NCI-H460 (cell line): ENCODE data around the gene KCNJ15. TPM values are rescaled to one million over a fixed set of nuclear protein-coding genes. Genes with fewer than 3 reads are reported as not detected.

Experiments
- DNase-seq: peaks from one replicate; pipeline ENCODE4 v3.0.0-alpha.2; 2016; ENCODE audit warnings: low read depth; ENCODE audit errors: extremely low read depth
- total RNA-seq: library from RNA; depleted of rRNA; stranded (reverse); fragments of >200 nt; shearing (Covaris generic); gene quantifications from 2 replicates; pipeline ENCODE4 v1.2.3, GENCODE V29; 2014

The KCNJ15 gene
- total RNA-seq, 1 experiment from 2014 or later = not detected

DNA sequence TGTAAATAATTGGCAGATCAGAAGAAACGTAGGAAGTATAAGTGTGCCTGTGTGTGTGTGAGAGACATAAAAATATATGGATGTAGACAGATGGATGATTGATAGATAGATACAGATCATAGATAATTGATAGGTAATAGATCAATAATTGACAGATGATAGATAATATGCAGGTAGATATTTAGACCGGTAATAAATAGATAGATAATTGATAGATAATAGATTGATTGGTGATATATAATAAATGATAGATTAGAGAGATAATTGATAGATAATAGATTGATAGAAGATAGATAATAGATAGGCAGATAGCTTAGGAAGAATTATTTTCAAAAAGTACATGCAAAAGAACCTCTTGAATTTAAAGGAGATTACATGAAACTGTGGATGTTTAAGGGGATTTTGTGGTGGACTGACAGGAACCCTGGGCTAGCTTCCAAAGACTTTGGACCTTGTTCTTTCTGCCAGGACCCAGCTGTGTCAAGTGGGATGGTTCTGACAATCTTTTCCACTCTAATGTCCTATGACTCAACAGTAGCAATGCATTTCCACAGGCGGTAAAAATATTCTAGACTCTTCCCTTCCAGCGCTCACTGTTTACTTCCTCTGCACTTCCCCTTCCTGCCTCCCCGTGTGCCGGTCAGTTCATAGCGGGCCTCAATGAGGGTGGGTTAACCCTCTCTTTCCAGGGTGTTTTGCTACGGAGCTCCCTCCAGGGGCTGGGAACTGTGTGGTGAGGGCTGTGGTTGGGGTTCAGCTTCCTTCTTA lies 39.4 kb downstream of the KCNJ15 start:
- no peak for DNase-seq

DNA sequence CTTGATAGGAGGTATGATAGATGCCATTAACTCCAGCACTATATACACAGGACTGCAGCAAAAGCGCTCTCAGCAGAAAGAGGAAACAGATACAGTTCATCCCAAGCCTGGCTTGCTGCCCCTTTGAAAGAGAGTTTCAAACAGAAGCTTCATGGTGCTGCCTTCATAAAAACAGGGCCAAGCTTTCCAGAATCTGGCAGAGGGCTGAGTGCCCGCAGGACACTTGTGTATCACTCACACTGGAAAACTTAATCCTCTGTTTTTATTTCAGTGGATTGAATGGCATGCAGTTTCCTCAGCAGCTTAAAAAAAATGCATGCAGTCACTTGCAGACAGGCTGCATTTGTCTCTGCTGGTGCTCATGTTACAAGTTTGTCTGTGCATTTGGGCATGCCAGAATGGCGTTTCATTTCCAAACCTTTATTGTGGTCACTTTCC lies 40.4 kb downstream of the KCNJ15 start:
- DNase-seq = no peak

DNA sequence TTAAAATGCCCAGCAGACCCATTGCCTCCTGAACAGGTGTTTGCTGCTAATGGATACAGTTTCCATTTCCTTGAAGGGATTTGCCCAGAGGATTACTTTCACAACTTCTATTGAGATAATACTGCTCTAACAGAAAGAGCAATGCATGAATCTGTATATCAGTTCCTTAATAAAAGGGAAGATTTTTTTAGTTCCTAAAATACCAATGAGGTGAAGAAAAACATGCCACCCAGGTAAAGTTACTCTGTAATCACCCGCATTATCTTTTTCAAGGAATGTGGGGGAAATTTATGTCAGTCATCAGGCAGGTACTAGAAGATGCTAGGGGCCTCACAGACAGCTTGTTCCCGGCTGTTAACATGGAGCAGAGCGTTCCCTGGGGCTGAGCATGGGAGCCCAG lies 41.1 kb downstream of the KCNJ15 start:
- DNase-seq = no peak

DNA sequence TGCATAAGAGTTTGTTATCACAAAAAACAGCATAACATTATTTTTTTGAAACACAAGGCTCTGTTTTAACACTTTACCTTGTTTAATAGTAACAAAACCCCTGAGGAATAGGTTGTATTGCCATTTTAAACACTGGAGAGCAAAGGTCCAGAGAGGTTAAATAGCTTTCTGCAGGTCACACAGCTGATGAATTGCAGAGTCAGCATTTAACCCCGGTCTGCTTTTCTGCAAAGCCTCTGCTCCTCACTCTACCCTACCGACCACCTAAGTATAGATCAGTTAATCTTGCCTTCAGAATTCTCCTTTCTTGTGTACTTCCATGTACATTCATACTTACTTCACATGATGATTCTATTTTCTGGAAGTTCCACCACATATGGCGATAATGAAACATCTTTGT lies 42.0 kb downstream of the KCNJ15 start:
- no peak for DNase-seq

DNA sequence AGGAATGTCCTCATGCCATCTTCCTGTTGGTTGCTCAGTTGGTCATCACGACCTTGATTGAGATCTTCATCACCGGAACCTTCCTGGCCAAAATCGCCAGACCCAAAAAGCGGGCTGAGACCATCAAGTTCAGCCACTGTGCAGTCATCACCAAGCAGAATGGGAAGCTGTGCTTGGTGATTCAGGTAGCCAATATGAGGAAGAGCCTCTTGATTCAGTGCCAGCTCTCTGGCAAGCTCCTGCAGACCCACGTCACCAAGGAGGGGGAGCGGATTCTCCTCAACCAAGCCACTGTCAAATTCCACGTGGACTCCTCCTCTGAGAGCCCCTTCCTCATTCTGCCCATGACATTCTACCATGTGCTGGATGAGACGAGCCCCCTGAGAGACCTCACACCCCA lies 42.9 kb downstream of the KCNJ15 start:
- DNase-seq = no peak

DNA sequence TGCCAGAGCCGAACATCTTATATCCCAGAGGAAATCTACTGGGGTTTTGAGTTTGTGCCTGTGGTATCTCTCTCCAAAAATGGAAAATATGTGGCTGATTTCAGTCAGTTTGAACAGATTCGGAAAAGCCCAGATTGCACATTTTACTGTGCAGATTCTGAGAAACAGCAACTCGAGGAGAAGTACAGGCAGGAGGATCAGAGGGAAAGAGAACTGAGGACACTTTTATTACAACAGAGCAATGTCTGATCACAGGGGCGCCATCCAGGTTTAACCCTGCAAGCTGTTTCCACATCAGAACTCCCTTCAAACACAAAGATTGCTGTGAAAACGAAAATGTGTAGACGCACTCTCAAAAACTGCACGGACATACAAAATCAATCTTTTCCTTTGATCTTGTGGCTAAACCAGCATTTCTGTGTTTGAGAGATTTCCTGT lies 43.4 kb downstream of the KCNJ15 start:
- no peak for DNase-seq

DNA sequence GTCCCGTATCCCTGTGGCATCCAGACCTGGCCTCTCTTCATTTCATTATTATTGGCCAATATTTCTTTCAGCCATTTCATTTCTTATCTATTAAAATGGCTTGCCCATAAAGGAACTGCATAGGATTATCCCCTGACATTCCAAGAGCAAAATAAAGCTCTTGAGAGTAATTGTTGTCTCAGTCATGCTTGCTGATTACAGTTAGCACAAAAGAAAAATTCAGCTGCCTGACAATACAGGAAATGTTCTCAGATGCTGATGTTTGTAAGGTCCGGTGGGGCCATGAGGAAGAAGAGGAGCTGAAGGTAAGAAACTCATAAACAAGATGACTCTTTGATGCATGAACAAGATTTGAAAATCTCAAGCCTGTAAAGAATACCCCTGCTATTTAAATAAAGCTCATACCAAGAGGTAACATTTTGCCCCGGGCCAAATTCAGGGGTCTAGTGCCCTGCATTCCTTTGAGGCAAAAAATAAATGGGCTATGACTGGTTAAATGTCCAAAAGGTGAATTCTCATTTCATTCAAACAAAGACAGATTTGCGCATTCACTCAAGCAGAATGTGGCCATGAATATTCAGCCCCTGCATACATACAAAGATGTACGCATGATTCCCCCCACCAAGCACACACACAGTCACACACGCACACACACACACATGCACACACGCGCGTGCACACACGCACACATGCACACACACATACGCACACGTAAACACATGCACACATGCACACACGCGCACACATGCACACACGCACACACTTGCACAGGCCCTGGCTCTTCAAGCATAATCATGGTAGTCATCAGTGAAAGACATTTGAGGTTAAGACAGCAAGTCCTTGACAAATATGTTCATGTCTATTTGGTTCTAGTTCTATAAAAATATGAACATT lies 44.8 kb downstream of the KCNJ15 start:
- no peak for DNase-seq

DNA sequence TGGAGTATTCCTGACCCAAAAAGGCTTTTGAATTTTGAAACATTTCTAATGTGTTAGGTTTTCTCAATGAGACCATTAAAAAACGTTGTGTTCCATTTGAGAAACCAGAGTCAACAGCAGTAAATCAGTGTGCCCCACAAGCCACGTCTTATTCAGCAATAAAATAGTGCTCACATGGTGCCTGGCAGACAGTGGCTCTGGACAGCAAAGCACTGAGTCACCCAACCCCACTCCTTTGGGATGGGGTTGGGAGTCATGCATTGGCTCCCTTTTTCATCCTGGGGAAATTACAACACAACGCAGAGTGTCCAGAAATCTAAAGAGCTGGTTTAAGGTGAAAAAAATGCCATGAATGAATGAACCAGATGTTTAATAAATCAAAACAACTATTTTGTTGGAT lies 46.5 kb downstream of the KCNJ15 start:
- no peak for DNase-seq

DNA sequence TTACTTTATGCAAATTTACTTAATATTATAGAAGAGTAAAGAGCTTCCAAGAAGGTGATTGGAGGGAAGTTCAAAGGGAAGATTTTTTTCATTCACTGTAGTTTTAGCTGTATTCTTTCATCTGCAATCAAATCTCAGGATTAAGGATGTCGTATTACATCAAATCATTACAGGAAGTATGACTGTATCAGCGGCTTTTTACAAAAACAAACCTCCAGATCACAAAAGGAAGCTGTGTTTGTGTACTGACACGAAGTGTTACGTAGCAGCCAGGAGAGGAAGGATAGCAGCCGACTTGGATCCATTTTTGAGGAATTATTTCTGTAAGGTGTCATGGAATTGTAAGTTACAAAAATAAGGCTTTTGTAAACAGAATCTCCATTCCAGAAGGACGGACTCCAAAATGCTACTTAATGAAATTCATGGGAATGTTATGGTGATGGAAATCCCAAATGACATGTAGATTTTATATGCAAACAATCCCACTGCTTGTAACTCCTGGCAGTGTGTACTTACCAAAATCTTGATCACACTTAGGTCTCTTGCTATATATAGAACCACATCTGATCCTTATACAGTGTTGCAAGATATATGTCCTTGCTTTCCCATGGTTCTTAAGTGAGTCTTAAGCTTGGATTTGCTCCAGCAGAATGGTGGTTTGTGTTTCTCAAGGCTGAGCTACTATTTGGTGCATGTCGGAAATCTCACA lies 49.8 kb downstream of the KCNJ15 start:
- DNase-seq = peak; percentile 9

DNA sequence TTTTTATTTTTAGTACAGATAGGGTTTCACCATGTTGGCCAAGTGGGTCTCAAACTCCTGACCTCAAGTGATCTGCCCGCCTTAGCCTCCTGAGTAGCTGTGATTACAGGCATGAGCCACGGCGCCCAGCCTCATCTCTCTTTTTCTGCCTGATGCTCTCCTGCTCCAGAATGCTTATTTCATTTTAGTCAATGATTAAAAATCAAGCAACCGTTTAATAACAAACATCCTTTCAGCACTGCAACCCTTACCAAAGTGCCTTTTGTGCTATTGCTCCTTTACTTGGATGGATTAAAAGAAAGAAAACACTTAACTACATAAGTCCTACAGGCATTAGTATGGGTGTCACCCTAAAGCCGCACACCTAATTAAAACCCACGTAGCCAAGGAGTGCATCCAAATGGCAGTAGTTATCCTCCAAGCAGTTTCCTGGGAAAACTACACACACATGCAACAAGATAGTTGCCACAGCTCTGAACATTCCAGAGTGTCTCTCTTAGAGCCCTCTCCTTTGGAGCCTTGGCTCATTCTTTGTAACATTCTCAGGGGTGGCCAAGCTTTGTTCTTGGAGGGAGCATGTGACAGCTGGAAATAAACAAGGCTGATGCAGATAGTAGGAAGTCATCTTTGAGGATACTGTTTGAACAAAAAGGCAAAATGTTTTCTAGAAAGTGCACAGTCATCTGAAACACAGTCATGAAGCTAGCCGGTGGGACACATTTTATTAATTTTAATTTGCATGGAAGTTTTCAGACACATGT lies 51.2 kb downstream of the KCNJ15 start:
- DNase-seq = no peak

DNA sequence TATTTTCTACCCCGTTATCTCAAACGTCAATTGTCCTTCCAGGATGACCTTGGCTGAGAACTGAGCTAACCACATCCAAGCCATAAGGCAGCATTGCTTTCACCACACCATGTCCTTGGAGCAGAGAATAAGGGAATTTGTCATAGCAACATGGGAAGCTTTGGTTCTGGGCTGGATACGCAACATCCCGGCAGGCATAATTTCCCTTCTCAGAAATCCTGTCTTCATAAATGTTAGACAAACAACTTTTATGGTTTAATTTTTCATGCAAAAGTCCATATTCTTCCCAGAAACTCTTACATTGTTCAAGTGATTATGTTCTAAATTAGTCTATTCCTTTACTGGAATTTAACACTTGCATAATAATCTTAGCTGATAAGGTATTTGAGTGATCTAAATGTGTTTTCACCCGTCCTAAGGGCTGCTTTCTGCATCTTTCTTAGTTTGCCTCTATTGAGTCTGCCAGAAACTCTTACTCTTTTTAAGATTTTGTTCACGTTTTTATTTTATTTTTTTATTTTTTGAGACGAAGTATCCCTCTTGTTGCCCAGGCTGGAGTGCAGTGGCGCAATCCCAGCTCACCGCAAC lies 51.8 kb downstream of the KCNJ15 start:
- no peak for DNase-seq

DNA sequence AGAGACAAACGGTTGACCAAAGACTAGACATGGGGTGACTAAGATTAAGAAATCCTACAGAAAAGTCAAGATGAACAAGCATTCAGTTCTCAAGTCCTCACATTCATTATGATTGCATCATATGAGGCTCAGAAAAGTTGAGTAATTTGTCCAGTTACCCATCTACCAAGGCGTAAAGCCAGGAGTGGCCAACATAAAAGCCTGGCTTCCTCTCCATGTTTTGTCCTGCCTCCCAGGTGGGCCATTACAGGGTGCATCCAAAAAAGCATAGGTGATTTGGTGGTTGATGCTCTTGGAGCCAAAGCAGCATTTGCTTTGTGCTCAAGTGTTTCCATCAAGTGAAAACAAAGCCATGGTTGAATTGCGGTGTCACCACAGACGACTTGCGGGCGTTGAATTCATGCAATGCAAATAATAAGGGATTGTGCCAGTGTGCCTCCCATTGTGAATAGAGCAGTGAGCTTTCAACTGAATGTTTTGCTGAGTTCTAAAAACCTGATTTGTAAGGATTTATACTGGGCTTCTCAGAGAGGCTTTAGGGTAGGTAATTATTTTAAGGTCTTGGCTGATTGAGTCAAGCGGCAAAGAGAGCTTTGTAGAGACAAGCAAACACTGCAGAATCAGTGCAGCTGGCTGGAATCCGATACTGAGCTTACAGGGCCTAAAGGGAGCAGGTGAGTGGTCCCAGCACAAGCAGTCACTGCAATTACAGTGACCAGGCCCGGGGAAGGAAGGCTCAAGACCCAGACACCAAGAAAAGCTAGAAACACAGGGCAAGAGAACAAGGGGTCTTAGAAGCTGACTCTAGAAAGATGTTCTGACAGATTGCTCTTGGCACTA lies 54.1 kb downstream of the KCNJ15 start:
- DNase-seq = no peak

DNA sequence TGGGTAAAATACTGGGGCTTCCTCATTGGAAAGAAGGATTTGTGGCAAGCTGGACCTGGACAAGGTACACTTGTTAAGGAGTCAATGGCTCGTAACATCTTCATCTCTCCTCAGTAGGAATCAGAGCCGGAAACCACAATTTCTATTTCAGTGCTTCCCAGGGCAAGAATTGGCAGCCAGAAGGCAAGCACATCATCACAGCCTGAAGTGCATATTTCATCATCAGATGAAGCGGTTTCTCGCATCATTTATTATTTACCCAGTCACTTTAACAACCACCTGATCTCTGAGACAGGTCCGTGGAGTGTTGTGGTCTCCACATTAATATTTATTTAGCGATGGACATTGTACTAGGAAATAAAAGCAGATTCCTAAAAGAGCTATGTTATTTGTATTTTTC lies 55.0 kb downstream of the KCNJ15 start:
- DNase-seq = no peak

DNA sequence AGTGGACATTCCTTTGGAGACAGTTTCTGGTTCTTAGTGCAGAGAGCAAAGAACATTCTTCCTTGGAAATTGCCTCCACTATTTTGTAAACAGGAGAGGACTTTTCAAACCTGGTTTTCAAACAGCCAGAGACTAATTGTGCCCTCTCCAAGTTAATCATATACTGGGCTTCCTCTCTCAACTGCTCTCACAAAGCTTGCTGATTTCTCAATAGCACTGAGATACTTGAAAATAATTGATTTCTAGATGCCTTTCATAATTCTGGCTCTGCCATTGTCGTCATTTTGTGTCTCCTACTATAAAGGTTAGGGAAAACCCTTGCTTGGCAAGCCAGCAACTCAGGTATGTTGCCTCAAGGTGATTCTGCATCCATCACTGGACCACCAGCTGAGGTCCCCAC lies 56.0 kb downstream of the KCNJ15 start:
- DNase-seq = no peak

DNA sequence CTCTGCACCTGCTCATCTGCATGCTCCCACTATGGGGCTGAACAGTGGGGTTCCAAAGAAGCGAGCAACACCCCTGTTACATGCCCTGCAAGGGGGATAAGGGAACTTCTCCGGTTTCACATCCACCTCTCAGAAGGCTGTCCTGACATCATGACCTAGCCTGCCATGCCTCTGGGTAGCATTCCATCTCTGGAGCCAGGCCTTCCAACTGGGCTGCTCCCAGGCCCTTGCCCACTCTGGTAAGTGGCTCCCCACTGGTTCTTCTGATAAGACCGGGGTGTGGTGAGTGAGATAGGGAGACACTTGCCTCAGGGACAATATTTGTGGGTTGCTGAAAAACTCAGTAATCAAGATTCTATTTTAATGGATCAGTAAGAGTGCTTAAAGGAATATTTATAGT lies 57.8 kb downstream of the KCNJ15 start:
- DNase-seq = no peak

DNA sequence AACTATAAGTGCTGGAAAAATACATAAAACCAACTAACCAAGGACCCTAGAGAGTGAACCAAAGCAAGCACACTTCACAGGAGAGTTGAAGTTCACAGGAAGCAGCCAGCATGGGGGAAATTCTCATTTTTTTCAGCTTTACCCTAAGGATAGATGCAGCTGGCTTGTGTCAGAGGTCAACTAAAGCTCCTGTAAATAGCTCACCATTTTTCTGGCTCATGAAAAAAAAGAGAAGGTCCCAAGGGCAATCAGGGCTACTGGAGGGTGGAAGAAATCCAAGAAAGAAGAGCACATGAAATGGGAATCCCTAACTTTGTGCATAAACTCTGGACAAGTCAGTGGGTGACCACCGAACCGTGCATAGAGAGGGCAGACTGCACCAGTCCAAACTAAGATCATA lies 58.3 kb downstream of the KCNJ15 start:
- DNase-seq = no peak

DNA sequence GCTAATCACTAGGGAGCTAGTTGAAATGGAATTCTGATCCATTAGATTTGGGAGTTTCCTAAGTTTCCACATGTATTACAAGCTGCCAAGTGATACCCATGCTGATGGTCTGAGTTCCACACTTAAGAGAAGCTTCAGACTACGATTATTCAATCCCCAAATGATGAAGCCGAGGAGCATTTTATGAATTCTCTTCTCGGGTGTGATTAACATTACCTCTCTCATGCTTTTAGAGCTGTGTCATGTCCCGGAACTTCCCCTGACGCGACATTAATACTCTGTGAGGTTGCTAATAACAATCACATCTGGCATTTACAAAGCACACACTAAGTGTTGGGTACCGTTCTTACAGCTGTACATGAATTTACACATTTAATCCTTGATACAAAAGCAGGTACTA lies 63.0 kb downstream of the KCNJ15 start:
- no peak for DNase-seq

DNA sequence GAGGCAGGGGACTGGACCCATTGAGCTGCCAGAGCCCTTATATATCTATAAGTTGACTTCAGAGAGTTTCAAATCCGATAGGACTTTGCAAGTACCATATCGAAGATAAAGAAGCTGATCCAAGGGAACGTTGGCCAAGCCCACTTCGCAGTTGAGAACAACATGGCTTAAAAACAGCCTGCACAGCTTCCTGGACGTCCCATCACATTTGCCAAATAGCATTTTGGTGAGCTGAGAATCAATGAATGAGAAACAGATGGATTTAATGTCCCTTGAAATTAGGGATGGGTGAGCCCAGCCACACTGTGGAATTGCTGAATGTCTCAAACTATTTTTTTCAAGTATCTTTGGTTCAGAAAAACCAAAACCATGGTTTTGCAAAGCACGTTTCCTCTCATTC lies 64.8 kb downstream of the KCNJ15 start:
- no peak for DNase-seq

DNA sequence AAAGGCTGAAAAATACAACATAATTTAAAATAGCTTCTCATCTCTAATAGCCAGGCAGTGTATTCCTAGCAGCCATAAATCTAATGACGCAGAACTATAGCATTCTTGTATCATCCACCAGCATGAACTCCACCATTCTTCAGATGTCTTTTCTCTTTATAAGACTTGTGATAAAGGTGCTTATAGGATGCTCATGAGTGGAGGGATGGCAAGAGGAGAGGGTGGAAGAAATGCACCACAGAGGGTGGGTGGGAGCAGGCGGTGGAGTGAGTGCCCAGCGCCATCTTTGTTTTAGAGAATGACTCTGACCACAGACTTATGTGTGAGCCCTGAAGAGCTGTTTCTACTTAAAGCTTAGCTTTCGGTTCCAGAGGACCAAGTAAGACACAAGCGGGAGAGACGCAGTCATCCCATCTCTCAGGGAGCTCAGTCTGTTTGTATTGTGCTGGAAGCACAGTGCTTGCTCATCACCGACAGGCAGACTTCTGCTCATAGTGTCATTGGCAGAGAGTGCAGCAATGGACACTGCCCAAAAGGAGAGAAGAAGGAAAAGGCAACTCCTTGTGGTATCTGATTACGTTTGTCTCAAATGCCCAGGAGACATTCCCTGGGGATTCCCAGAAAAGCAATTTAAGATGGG lies 65.6 kb downstream of the KCNJ15 start:
- DNase-seq = no peak
